HL-60 (cell line): ENCODE results near the gene SLCO6A1.

ENCODE experiments used
- DNase-seq, 2 experiments: peaks; one replicate each; pipeline ENCODE4 v3.0.0-alpha.2; 2010 to 2020; ENCODE audit warnings: low read depth in 1 of 2, low spot score in 1 of 2
- H3K27ac ChIP-seq: fragments of 250-450 bp; sonication (Bioruptor Pico); replicated peaks from 2 replicates; pipeline ENCODE4 v1.5.1; 2020; ENCODE audit warnings: mild to moderate bottlenecking, moderate library complexity
- H3K27me3 ChIP-seq: fragments of 250-450 bp; sonication (Bioruptor Pico); 2 replicates; pipeline ENCODE4 v1.5.1; 2021; ENCODE audit warnings: mild to moderate bottlenecking, moderate library complexity; ENCODE audit not compliant: insufficient read depth, poor library complexity, severe bottlenecking
- H3K4me3 ChIP-seq: replicated peaks from 2 replicates; pipeline ENCODE4 v1.5.1; 2011; ENCODE audit warnings: mild to moderate bottlenecking, control low read depth, low read length; ENCODE audit not compliant: insufficient read depth
- GABPA ChIP-seq: IDR thresholded peaks from 2 replicates; pipeline ENCODE4 v1.6.1; 2012; ENCODE audit warnings: low read depth
- POLR2AphosphoS5 ChIP-seq: IDR thresholded peaks from 2 replicates; pipeline ENCODE4 v1.6.1; 2012; ENCODE audit warnings: low read depth
- SPI1 ChIP-seq: IDR thresholded peaks from 2 replicates; pipeline ENCODE4 v1.6.1; 2012; ENCODE audit warnings: low read depth, mild to moderate bottlenecking, borderline replicate concordance
- TF ChIP-seq, protein P1 (sequence below): IDR thresholded peaks from 2 replicates; pipeline ENCODE4 v1.6.1; 2012; ENCODE audit warnings: low read depth; ENCODE audit not compliant: insufficient replicate concordance
- TF ChIP-seq, protein P2 (sequence below): IDR thresholded peaks from one replicate; pipeline ENCODE4 v1.5.1; 2011; ENCODE audit warnings: low read length, control low read depth, inconsistent platforms; ENCODE audit not compliant: insufficient read depth

The SLCO6A1 gene

DNA sequence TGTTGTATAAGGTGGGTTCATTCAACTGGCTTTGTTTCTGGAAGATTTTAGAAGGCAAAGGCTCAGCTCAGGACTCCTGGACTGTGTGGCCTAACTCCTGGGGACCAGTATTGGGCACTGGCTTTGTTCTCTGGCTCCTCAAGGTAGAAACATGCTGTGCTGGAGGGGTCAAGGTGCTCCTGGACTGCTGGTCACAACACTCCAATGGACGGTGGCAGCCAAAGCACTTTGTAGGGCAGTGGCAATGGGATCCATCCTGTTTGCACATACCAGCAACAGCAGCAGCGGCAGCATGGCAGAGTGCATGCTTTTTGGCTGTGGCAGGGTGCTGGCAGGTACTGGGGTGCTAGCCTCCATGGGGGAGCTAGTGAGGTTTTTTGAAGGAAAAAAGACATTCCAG lies 65.3 kb downstream of the SLCO6A1 start:
- no peak overlapping the region for H3K4me3 ChIP-seq
- no peak for DNase-seq
- no peaks in the 10 kb centered on the region for H3K27me3 ChIP-seq
- H3K27ac ChIP-seq = no peak overlapping the region
- no peak for TF ChIP-seq GABPA
- TF ChIP-seq, protein P1, sequence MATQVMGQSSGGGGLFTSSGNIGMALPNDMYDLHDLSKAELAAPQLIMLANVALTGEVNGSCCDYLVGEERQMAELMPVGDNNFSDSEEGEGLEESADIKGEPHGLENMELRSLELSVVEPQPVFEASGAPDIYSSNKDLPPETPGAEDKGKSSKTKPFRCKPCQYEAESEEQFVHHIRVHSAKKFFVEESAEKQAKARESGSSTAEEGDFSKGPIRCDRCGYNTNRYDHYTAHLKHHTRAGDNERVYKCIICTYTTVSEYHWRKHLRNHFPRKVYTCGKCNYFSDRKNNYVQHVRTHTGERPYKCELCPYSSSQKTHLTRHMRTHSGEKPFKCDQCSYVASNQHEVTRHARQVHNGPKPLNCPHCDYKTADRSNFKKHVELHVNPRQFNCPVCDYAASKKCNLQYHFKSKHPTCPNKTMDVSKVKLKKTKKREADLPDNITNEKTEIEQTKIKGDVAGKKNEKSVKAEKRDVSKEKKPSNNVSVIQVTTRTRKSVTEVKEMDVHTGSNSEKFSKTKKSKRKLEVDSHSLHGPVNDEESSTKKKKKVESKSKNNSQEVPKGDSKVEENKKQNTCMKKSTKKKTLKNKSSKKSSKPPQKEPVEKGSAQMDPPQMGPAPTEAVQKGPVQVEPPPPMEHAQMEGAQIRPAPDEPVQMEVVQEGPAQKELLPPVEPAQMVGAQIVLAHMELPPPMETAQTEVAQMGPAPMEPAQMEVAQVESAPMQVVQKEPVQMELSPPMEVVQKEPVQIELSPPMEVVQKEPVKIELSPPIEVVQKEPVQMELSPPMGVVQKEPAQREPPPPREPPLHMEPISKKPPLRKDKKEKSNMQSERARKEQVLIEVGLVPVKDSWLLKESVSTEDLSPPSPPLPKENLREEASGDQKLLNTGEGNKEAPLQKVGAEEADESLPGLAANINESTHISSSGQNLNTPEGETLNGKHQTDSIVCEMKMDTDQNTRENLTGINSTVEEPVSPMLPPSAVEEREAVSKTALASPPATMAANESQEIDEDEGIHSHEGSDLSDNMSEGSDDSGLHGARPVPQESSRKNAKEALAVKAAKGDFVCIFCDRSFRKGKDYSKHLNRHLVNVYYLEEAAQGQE = no peak
- no peak for TF ChIP-seq POLR2AphosphoS5
- TF ChIP-seq, protein P2, sequence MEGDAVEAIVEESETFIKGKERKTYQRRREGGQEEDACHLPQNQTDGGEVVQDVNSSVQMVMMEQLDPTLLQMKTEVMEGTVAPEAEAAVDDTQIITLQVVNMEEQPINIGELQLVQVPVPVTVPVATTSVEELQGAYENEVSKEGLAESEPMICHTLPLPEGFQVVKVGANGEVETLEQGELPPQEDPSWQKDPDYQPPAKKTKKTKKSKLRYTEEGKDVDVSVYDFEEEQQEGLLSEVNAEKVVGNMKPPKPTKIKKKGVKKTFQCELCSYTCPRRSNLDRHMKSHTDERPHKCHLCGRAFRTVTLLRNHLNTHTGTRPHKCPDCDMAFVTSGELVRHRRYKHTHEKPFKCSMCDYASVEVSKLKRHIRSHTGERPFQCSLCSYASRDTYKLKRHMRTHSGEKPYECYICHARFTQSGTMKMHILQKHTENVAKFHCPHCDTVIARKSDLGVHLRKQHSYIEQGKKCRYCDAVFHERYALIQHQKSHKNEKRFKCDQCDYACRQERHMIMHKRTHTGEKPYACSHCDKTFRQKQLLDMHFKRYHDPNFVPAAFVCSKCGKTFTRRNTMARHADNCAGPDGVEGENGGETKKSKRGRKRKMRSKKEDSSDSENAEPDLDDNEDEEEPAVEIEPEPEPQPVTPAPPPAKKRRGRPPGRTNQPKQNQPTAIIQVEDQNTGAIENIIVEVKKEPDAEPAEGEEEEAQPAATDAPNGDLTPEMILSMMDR = no peak
- no peak for TF ChIP-seq SPI1

DNA sequence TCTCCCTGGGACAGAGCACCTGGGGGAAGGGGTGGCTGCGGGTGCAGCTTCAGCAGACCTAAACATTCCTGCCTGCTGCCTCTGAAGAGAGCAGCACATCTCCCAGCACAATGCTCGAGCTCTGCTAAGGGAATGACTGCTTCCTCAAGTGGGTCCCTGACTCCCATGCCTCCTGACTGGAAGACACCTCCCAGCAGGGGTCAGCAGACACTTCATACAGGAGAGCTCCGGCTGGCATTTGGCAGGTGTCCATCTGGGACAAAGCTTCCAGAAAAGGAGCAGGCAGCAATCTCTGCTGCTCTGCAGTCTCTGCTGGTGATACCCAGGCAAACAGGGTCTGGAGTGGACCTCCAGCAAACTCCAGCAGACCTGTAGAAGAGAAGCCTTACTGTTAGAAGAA lies 77.2 kb downstream of the SLCO6A1 start:
- TF ChIP-seq POLR2AphosphoS5 (no peak), SPI1 (no peak), GABPA (no peak)
- TF ChIP-seq, protein P2 = no peak
- TF ChIP-seq, protein P1 = no peak
- H3K27me3 ChIP-seq = no peaks in the 10 kb centered on the region
- no peak for DNase-seq
- H3K4me3 ChIP-seq = no peak overlapping the region
- H3K27ac ChIP-seq = no peak overlapping the region

DNA sequence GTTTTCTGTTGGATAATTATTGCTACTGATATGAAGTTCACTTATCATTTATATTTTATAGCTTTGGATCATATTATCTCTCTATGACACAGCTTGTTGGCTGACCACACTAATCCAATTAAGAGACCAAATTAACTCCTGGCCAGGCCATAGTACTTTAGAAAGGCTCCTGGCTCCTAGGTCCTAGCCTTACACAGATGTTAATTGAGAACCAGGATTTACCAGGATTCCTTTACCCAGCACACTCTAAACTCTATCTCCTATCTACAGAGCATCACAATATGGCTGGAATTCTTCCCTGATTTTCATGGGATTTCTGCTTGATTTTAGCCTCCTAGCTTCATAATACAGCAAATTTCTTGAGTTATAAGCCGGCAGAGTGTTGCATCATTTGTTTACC lies 80.3 kb downstream of the SLCO6A1 start:
- TF ChIP-seq, protein P1 = no peak
- TF ChIP-seq, protein P2 = no peak
- TF ChIP-seq GABPA (no peak), SPI1 (no peak)
- H3K27me3 ChIP-seq = no peaks in the 10 kb centered on the region

More for the DNA sequence above, 80.3 kb downstream of the SLCO6A1 start:
- Histone ChIP-seq H3K27ac (no peak overlapping the region), H3K4me3 (no peak overlapping the region)
- no peak for DNase-seq
